Effector memory CD8-positive, alpha-beta T cell (primary cell): ENCODE measurements around the gene CNOT1.
A peak's percentile ranks its signal among the peaks of the same experiment; 100 is the strongest.
"Not testable (repeated sequence)": the region's sequence is repeated elsewhere in the genome, so short reads cannot be mapped to it uniquely, and the experiment has no call there.

Experiments used
- ATAC-seq: fragments of 150-1000 bp; cut with Tn5 transposase; replicated peaks from 2 replicates; pipeline ENCODE4 v1.10.0; 2021; ENCODE audit warnings: mild to moderate bottlenecking, moderate library complexity
- DNase-seq, 3 experiments: peaks; one replicate each; pipeline ENCODE4 v3.0.0; 2021
- H3K27ac Mint-ChIP-seq, 2 donors: one replicate each; pipeline ENCODE4 v1.8.0; 2022; ENCODE audit warnings: mild to moderate bottlenecking in 2 of 2, mixed read lengths in 2 of 2, moderate library complexity in 2 of 2
- H3K27me3 Mint-ChIP-seq, 2 donors: one replicate each; pipeline ENCODE4 v1.8.0; 2022; ENCODE audit warnings: mixed read lengths in 2 of 2
- H3K36me3 Mint-ChIP-seq: one replicate; pipeline ENCODE4 v1.8.0; 2022; ENCODE audit warnings: mild to moderate bottlenecking, moderate library complexity, mixed read lengths; ENCODE audit not compliant: insufficient read depth
- H3K4me1 Mint-ChIP-seq, 2 donors: one replicate each; pipeline ENCODE4 v1.8.0; 2022; ENCODE audit warnings: low read depth in 2 of 2, mixed read lengths in 2 of 2
- H3K4me3 Mint-ChIP-seq, 2 donors: one replicate each; pipeline ENCODE4 v1.8.0; 2022; ENCODE audit warnings: mild to moderate bottlenecking in 2 of 2, mixed read lengths in 2 of 2, moderate library complexity in 2 of 2
- H3K9me3 Mint-ChIP-seq, 2 donors: one replicate each; pipeline ENCODE4 v1.8.0; 2022; ENCODE audit warnings: mixed read lengths in 2 of 2

The CNOT1 gene

GRCh38 chr16:58628845-58629732 lies 537 bp downstream of the CNOT1 start:
- H3K36me3 Mint-ChIP-seq: peaks cover 61% of the 10 kb centered on the region
- DNase-seq (peak; percentile 18 to 33 (median 25)), ATAC-seq (no peak)
- H3K4me3 Mint-ChIP-seq: peak overlapping the region; percentile 100
- peak overlapping the region; percentile 100 for H3K27ac Mint-ChIP-seq
- no peaks in the 10 kb centered on the region for H3K27me3 Mint-ChIP-seq
- H3K4me1 Mint-ChIP-seq: peaks cover 37 to 38% of the 10 kb centered on the region in 2 donors
- no peaks in the 10 kb centered on the region for H3K9me3 Mint-ChIP-seq

GRCh38 chr16:58624209-58624608 lies 5.4 kb downstream of the CNOT1 start:
- Mint-ChIP-seq H3K27ac (no peak overlapping the region), H3K27me3 (no peaks in the 10 kb centered on the region), H3K36me3 (peaks cover 87% of the 10 kb centered on the region), H3K9me3 (no peaks in the 10 kb centered on the region), H3K4me1 (peaks cover 35 to 36% of the 10 kb centered on the region in 2 donors), H3K4me3 (peak overlapping the region in 1 of 2 donors; percentile 27)
- ATAC-seq (no peak), DNase-seq (no peak)

- Mint-ChIP-seq H3K36me3 (peaks cover 93% of the 10 kb centered on the region), H3K4me1 (peaks cover 22 to 28% of the 10 kb centered on the region in 2 donors), H3K9me3 (no peaks in the 10 kb centered on the region), H3K27ac (peak overlapping the region; percentile 15 to 59), H3K4me3 (no peak overlapping the region), H3K27me3 (no peaks in the 10 kb centered on the region)
- ATAC-seq (no peak), DNase-seq (no peak)
Observed at GRCh38 chr16:58620396-58620795, 9.2 kb downstream of the CNOT1 start.

- DNase-seq (no peak), ATAC-seq (no peak)
- peaks cover 20 to 35% of the 10 kb centered on the region in 2 donors for H3K4me1 Mint-ChIP-seq
Observed at GRCh38 chr16:58615280-58615679, 14.3 kb downstream of the CNOT1 start.

GRCh38 chr16:58614860-58615259 lies 14.8 kb downstream of the CNOT1 start:
- no peaks in the 10 kb centered on the region for H3K9me3 Mint-ChIP-seq
- ATAC-seq: no peak
- DNase-seq: no peak
- peaks cover 16 to 35% of the 10 kb centered on the region in 2 donors for H3K4me1 Mint-ChIP-seq
- peak overlapping the region in 1 of 2 donors; percentile 81 for H3K27ac Mint-ChIP-seq
- no peak overlapping the region for H3K4me3 Mint-ChIP-seq
- H3K36me3 Mint-ChIP-seq: peaks cover 69% of the 10 kb centered on the region
- no peaks in the 10 kb centered on the region for H3K27me3 Mint-ChIP-seq

More at GRCh38 chr16:58615280-58615679, 14.3 kb downstream of the CNOT1 start:
- Mint-ChIP-seq H3K27me3 (no peaks in the 10 kb centered on the region), H3K36me3 (peaks cover 73% of the 10 kb centered on the region), H3K27ac (peak overlapping the region; percentile 47 to 81), H3K4me3 (no peak overlapping the region), H3K9me3 (no peaks in the 10 kb centered on the region)

GRCh38 chr16:58614212-58614611 lies 15.4 kb downstream of the CNOT1 start:
- no peaks in the 10 kb centered on the region for H3K27me3 Mint-ChIP-seq
- H3K36me3 Mint-ChIP-seq: peaks cover 62% of the 10 kb centered on the region
- no peak for ATAC-seq
- no peak overlapping the region for H3K27ac Mint-ChIP-seq
- DNase-seq: no peak
- H3K9me3 Mint-ChIP-seq: no peaks in the 10 kb centered on the region
- no peak overlapping the region for H3K4me3 Mint-ChIP-seq
- H3K4me1 Mint-ChIP-seq: peaks cover 14 to 34% of the 10 kb centered on the region in 2 donors

- not testable (repeated sequence) for H3K9me3 Mint-ChIP-seq, H3K4me3 Mint-ChIP-seq, ATAC-seq, DNase-seq, H3K27me3 Mint-ChIP-seq
- H3K36me3 Mint-ChIP-seq: peaks cover 50% of the 10 kb centered on the region
- H3K27ac Mint-ChIP-seq: peak overlapping the region in 1 of 2 donors; percentile 77
- H3K4me1 Mint-ChIP-seq: peaks cover 17 to 41% of the 10 kb centered on the region in 2 donors
Observed at GRCh38 chr16:58612965-58613364, 16.7 kb downstream of the CNOT1 start.

GRCh38 chr16:58608601-58609136 lies 21.0 kb downstream of the CNOT1 start:
- peaks cover 17 to 48% of the 10 kb centered on the region in 2 donors for H3K4me1 Mint-ChIP-seq
- H3K27me3 Mint-ChIP-seq: no peaks in the 10 kb centered on the region
- no peaks in the 10 kb centered on the region for H3K9me3 Mint-ChIP-seq
- DNase-seq (no peak), ATAC-seq (no peak)
- peak overlapping the region; percentile 30 to 72 for H3K27ac Mint-ChIP-seq
- H3K36me3 Mint-ChIP-seq: peaks cover 29% of the 10 kb centered on the region
- peak overlapping the region in 1 of 2 donors; percentile 31 for H3K4me3 Mint-ChIP-seq

GRCh38 chr16:58605562-58605961 lies 24.1 kb downstream of the CNOT1 start:
- peak overlapping the region; percentile 31 to 41 for H3K4me3 Mint-ChIP-seq
- peaks cover 27 to 46% of the 10 kb centered on the region in 2 donors for H3K4me1 Mint-ChIP-seq
- no peaks in the 10 kb centered on the region for H3K27me3 Mint-ChIP-seq
- H3K36me3 Mint-ChIP-seq: peaks cover 19% of the 10 kb centered on the region
- no peaks in the 10 kb centered on the region for H3K9me3 Mint-ChIP-seq
- ATAC-seq (peak; percentile 66), DNase-seq (no peak)
- H3K27ac Mint-ChIP-seq: peak overlapping the region in 1 of 2 donors; percentile 30

GRCh38 chr16:58591083-58591482 lies 38.5 kb downstream of the CNOT1 start:
- no peak for ATAC-seq
- H3K4me1 Mint-ChIP-seq: peaks cover 8 to 20% of the 10 kb centered on the region in 2 donors
- H3K36me3 Mint-ChIP-seq: peaks cover 91% of the 10 kb centered on the region
- no peaks in the 10 kb centered on the region for H3K27me3 Mint-ChIP-seq
- no peak overlapping the region for H3K4me3 Mint-ChIP-seq
- peak overlapping the region; percentile 17 to 59 for H3K27ac Mint-ChIP-seq
- DNase-seq: no peak
- no peaks in the 10 kb centered on the region for H3K9me3 Mint-ChIP-seq

GRCh38 chr16:58589326-58589905 lies 40.2 kb downstream of the CNOT1 start:
- Mint-ChIP-seq H3K27ac (peak overlapping the region in 1 of 2 donors; percentile 46), H3K4me1 (peaks cover 5 to 13% of the 10 kb centered on the region in 2 donors), H3K9me3 (no peaks in the 10 kb centered on the region), H3K27me3 (no peaks in the 10 kb centered on the region), H3K4me3 (no peak overlapping the region), H3K36me3 (peaks cover 91% of the 10 kb centered on the region)
- ATAC-seq (no peak), DNase-seq (no peak)

GRCh38 chr16:58588406-58588805 lies 41.2 kb downstream of the CNOT1 start:
- H3K36me3 Mint-ChIP-seq: peaks cover 92% of the 10 kb centered on the region
- H3K4me1 Mint-ChIP-seq: peaks cover 5 to 13% of the 10 kb centered on the region in 2 donors
- no peak for ATAC-seq
- no peak overlapping the region for H3K4me3 Mint-ChIP-seq
- H3K9me3 Mint-ChIP-seq: no peaks in the 10 kb centered on the region
- no peak for DNase-seq
- H3K27ac Mint-ChIP-seq: peak overlapping the region in 1 of 2 donors; percentile 35
- H3K27me3 Mint-ChIP-seq: no peaks in the 10 kb centered on the region

- Mint-ChIP-seq H3K27ac (peak overlapping the region in 1 of 2 donors; percentile 5), H3K9me3 (no peaks in the 10 kb centered on the region), H3K27me3 (no peaks in the 10 kb centered on the region), H3K4me3 (no peak overlapping the region), H3K36me3 (peaks cover 93% of the 10 kb centered on the region), H3K4me1 (peaks cover 5 to 13% of the 10 kb centered on the region in 2 donors)
- ATAC-seq (no peak), DNase-seq (no peak)
Observed at GRCh38 chr16:58586340-58587030, 43.1 kb downstream of the CNOT1 start.
